GM10266 (cell line): ENCODE data around the gene RBMS2.

ENCODE experiments used
- DNase-seq: peaks from one replicate; pipeline ENCODE4 v3.0.0; 2012; ENCODE audit errors: extremely low spot score
- TF ChIP-seq, protein P1 (sequence below): IDR thresholded peaks from 2 replicates; pipeline ENCODE4 v1.5.1; 2012; ENCODE audit warnings: mild to moderate bottlenecking, low read depth; ENCODE audit not compliant: control insufficient read depth, insufficient read depth; ENCODE audit errors: missing control alignments

The RBMS2 gene

DNA sequence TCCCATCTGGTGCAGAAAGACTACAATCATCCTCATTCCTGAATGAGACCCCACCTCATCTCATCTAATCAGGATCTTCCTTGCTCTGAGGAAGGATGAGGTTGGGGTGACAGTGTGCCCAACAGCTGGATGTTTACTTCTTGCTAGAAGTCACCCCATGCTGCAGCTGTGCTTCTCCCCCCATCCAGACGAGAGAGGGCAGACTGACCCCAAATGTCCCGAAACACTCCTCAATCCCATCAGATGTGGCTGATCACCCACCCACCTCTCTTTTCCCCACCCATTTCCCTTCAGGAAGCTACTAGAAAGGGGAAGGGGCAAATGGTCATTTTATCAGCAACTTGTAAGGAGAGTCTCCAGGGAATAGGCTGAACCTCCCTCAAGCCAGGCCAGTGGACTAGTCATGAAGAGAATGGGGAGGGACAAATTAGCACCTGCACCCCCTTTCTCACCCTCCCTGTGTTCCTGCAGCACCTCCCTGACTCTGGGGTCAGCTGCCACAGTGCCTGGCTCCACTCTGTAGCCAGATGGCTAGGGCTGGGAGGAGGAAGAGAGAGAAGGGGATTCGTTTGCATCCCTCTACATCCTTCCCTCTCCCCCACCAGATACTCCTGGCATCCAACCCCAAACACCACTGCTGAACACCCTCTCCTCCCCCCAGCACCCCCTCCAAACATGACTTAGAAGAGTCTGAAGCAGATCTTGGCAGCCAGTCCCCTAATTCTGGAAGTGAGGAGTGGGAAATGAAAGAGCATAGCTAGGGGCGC is 111.3 kb downstream of the RBMS2 start:
- TF ChIP-seq, protein P1, sequence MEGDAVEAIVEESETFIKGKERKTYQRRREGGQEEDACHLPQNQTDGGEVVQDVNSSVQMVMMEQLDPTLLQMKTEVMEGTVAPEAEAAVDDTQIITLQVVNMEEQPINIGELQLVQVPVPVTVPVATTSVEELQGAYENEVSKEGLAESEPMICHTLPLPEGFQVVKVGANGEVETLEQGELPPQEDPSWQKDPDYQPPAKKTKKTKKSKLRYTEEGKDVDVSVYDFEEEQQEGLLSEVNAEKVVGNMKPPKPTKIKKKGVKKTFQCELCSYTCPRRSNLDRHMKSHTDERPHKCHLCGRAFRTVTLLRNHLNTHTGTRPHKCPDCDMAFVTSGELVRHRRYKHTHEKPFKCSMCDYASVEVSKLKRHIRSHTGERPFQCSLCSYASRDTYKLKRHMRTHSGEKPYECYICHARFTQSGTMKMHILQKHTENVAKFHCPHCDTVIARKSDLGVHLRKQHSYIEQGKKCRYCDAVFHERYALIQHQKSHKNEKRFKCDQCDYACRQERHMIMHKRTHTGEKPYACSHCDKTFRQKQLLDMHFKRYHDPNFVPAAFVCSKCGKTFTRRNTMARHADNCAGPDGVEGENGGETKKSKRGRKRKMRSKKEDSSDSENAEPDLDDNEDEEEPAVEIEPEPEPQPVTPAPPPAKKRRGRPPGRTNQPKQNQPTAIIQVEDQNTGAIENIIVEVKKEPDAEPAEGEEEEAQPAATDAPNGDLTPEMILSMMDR: no peak
- DNase-seq: peak; percentile 44

DNA sequence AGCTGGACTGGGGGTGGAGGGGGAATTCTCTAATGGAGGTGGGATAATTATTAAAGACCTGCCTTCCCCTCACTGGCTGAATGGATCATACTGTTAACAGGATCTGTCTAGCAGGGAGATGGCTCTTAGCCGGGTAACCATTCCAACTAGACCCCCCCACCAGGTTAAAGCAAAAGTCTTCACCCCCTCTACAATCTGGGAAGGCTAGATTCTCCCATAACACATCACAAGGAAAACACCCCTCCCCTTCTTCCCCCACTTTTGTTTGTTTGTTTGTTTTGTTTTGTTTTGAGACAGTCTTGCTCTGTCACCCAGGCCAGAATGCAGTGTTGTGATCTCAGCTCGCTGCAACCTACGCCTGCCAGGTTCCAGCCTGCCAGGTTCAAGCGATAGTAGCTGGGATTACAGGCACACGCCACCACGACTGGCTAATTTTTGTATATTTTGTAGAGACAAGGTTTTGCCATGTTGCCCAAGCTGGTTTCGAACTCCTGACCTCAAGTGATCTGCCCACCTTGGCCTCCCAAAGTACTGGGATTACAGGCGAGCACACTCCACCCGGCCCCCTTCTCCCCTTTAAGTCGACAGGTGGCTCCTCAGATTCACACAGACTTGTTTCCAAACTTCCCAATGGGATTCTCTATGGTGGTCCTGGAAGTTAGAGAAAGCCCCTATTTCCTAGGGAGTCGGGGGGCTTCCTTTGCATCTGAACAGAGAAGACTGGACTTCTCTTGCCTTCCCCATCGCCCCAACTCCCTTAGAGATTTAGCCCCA is 112.0 kb downstream of the RBMS2 start:
- TF ChIP-seq, protein P1: no peak
- no peak for DNase-seq

DNA sequence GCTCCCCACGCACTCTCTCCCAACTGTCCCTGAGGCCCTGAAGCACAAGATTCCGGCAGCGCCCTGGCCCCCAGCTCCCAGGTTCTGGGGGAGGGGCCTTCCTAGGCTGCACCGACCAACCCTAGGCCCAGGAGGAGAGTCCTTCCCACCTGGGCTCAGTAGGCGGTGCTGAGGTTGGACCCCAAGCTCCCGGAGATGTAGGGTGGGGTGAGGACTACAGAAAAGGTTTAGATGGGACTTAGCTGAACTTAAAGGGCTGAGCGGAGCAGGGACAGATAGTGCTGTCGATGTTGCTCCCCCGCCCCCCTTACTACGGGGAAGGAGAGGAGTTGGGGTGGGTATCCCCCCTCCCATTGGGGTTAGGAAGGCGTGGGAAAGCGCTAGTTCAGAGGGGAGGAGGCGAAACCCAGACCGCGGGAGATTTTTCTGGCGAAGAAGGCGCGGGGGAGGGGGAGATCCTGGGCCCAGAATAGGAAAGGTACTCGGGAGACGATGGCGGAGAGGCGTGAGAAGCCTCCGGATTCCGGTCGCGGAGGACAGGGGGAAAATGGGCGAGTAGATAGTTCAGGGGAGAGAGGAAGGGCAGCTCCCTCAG is 112.7 kb downstream of the RBMS2 start:
- TF ChIP-seq, protein P1: no peak
- DNase-seq: peak; percentile 42

DNA sequence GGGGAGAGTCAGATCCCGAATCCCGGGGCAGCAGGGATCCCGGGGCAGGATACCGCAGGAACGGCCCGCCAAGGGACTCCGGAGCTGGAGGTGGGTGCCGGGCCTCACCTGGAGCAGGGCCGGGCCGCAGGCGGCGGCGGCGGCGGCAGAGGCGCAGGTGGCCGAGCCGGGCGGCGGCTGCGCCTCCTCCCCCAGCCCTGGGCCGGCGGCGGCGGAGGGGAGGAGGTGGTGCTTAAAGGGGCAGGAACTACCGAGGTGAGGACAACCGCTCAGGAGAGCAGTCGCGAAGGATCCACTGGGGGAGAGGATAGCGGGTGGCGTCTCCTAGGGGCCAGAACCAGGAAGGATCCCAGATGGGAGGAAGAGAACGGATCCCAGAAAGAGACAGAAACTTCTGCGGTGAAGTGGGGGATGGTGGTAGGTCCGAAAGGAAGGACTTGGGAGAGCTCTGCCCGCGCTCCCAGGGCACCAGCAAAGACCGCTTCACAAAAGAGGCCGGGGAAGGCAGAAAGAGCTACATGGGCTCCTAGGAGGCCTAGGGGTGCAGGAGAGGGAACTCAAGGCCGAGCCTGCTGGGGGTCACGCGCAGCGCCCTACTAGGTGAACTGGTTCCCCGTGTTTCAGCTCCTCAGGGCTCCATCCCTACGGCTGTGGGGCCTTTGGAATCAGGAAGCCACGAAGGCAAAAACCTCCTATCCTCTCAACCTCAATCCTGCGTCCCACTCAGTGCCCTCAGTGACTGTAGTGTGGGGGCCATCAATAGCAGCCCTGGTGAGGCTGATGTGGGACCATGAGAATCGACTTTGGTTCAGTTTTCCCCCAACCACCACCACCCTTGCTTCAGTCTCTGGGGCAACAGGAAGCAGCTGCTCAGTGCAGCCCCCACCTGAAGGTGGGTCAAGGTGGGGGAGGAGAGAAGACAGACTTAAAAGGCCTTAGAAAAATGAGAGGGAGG is 113.5 kb downstream of the RBMS2 start:
- peak; percentile 82 for DNase-seq
- TF ChIP-seq, protein P1: peak; percentile 52

DNA sequence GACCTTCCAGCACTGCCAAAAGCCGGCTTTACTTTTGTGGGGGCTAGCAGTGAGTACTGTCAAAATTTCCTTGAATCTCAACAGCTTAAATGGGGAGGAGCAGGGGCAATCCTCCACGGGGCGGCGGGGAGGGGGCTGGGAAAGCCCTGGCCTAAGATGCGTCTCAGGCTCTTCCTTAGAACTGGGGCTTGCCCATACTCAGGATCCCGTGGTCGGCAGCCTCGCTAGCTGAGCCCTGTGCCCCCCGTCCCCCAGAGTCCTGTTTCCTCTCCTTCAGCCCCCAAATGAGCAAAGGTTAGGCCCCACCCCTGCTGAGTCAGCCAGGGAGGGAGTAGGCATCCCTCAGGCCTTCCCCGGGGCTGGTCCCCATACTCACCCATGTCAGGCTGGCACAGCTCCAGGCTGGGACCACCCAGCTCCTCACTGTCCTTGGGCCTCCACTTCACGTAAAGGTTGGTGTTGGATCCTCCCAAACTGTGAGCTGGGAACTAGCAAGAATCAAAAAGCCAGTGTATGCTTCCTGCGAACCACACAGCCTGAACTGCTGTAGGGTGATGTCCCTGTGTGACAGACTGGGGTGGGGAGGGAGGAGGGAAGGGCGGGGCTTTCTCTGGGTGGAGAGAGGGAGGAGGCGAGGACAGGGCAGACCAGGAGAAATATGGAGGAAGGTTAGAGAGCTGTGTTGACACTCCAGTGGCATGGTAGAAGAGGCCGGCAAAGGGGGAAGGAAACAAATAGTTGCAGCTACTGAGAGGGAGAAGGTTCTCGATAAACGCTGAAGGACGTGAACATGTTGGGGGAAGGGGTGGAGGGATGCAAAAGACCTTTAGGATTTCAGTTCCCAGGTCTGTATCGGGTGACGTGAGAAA is 114.4 kb downstream of the RBMS2 start:
- TF ChIP-seq, protein P1: peak; percentile 4
- DNase-seq: peak; percentile 88
